ENCODE measurements around the gene MLX.
A peak's percentile ranks its signal among the peaks of the same experiment; 100 is the strongest.
"Not testable (repeated sequence)": the region's sequence is repeated elsewhere in the genome, so short reads cannot be mapped to it uniquely, and the experiment has no call there.

Gene MLX

DNA sequence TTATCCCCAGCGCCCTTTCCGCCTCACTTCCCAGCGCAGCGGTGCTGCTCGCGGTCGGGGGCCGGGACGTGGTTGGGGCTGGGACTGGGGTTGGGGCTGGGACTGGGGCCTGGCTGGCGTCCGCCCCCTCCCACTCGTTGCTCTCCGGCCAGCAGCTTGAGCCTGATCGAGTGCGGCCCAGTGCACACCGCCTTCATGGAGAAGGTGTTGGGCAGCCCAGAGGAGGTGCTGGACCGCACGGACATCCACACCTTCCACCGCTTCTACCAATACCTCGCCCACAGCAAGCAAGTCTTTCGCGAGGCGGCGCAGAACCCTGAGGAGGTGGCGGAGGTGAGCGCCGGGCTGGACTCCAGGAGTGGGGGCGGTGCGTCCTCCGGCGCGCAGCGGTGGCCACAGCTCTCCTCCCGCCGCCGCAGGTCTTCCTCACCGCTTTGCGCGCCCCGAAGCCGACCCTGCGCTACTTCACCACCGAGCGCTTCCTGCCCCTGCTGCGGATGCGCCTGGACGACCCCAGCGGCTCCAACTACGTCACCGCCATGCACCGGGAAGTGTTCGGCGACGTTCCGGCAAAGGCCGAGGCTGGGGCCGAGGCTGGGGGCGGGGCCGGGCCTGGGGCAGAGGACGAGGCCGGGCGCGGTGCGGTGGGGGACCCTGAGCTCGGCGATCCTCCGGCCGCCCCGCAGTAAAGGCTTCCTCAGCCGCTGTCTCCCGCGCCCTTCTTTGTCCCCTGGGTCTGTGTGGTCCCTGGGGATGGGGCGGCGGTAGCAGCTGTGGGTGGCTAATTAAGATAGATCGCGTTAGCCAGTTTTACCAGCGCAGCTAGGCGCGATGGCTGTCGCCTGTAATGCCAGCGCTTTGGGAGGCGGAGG is 12.4 kb upstream of the MLX start:
- peak overlapping the region; percentile 89 for H3K4me3 ChIP-seq (ENCODE audit: low read depth, low read length)

DNA sequence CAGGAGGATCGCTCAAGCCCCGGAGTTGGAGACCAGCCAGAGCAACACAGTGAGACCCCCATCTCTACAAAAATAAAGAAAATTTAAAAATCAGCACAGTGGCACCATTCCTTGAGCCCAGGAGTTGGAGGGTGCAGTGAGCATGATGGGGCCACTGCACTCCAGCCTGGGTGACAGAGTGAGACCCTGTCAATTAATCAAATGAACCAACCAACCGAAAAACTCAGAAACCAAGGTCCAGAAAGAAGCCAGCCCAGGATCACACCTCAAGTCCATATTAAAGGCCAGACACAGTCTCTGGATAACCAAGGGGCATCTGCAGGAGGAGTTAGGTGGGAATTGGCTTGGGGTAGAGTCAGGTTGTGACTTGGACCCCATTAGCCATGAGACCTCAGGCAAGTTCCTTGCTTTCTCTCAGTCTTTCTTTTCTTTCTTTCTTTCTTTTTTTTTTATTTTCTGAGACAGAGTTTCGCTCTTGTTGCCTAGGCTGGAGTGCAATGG is 11.7 kb upstream of the MLX start:
- peak overlapping the region; percentile 89 for H3K4me3 ChIP-seq (ENCODE audit: low read depth, low read length)

DNA sequence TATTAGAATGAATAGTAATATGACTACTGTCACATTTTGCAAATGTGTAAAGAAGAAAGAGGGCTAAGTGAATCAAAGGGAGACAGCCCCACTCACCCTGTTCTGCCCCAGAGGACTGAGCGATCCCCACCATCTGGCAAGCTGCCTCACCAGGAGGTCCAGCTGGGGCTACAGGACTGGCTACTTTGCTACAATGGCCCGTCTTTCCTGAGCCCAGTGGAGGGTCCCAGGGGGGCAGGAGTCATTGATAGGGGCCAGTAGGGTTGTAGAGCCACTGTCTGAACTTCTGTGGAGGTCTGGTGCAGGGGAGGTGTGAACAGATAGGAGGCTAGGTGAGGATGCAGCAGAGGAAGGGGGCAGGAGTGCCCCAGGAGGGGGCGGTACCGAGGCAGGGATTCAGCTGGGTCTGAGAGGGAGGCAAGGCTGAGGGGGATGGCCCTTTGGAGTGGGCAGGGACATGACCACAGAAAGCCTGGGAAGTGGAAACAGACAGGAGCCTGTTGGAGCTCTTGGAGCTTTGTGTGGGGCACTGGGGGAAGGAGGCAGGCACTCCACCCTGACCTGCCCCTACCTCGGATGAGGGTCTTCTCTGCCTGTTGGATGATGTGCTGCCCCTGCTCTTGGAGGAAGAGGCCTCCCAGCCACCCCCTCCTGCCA is 10.8 kb upstream of the MLX start:
- not testable (repeated sequence) for H3K4me3 ChIP-seq (ENCODE audit: low read depth, low read length)

DNA sequence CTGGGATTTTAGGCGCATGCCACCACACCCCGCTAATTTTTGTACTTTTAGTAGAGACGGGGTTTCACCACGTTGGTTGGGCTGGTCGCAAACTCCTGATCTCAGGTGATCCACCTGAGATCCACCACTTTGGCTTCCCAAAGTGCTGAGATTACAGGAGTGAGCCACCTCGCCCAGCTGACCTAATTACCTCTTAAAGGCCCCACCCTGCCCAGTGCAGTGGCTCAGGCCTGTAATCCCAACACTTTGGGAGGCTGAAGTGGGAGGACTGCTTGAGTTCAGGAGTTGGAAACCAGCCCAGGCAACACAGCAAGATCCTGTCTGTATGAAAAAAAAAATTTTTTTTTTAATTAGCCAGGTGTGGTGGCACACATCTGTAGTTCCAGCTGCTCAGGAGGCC is 7.8 kb upstream of the MLX start:
- no peak overlapping the region for H3K4me3 ChIP-seq (ENCODE audit: low read depth, low read length)

DNA sequence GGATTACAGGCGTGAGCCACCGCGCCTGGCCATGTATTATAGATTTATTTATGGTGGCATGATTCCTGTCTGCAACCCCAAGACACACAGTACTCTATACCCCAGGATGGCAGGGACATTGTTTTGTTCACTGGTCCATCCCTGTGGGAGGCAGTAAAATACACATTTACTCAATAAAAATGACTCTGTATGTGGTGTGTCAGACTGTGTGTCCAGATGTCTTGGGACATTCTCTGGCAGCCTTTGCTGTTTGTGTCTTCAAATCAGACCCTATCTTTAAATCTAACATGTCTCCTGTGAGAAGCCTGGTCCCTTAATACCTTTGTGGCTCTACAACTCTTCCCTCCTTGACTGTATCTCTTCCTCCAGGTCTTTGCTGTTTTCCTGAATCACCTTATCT is 6.7 kb upstream of the MLX start:
- H3K4me3 ChIP-seq (ENCODE audit: low read depth, low read length): no peak overlapping the region

DNA sequence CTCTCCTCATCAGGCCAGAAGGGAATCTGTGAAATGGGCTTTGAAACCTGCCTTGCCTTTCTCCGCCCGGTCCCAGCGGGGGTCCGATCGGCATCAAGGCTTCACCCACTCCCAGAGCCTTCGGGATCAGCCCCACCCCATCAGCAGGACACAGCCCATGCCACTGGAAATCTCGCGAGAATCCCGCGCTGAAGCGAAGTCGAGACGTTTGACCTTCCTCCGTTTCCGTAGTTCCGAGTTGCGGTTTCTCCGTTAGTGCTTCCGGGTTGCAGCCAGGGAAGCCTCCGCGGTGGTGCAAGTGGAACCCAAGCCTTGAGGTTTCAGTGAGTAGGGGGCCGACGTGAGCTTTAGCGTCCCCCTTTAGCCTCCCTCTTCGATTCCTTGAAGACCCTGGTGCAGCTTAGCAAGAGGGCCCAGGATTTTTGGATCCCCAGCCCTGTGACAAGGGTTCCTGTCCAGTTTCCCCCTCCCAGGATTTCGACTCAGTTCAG is 5.0 kb upstream of the MLX start, which contains the start of gene COASY:
Gene COASY, plus strand, starts transcription at position 252 of the 491 bp plus-strand sequence. CDS start 475 bp downstream, outside the sequence.
- H3K4me3 ChIP-seq (ENCODE audit: low read depth, low read length): peak within 1 kb of the TSS; percentile 94

DNA sequence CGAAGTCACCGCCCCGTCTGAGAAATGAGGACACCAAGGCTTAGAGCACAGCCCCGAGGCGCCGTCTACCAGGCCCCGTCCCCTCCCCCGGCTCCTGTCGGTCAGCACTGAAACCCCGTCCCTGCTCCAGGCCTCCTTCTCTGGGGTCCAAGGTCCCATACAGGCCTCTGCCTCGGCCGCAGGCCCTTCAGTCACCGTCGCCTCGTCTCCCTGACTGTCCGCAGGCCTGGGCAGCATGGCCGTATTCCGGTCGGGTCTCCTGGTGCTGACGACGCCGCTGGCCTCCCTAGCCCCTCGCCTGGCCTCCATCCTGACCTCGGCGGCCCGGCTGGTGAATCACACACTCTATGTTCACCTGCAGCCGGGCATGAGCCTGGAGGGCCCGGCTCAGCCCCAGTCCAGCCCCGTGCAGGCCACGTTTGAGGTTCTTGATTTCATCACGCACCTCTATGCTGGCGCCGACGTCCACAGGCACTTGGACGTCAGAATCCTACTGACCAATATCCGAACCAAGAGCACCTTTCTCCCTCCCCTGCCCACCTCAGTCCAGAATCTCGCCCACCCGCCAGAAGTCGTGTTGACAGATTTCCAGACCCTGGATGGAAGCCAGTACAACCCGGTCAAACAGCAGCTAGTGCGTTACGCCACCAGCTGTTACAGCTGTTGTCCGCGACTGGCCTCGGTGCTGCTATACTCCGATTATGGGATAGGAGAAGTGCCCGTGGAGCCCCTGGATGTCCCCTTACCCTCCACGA is 4.3 kb upstream of the MLX start:
- peak overlapping the region; percentile 94 for H3K4me3 ChIP-seq (ENCODE audit: low read depth, low read length)

DNA sequence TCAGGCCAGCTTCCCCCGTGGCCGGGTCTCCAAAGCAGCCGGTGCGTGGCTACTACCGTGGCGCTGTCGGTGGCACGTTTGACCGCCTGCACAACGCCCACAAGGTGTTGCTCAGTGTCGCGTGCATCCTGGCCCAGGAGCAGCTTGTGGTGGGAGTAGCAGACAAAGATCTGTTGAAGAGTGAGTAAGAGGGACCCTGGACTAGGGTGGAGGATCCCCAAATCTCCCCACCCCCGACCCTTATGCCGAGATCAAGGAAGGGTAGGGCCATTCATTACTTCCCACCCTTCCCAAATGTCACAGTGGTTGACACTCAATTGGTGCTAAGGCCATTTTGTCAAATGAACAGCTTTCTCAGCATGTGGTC is 3.8 kb upstream of the MLX start:
- peak overlapping the region; percentile 94 for H3K4me3 ChIP-seq (ENCODE audit: low read depth, low read length)

DNA sequence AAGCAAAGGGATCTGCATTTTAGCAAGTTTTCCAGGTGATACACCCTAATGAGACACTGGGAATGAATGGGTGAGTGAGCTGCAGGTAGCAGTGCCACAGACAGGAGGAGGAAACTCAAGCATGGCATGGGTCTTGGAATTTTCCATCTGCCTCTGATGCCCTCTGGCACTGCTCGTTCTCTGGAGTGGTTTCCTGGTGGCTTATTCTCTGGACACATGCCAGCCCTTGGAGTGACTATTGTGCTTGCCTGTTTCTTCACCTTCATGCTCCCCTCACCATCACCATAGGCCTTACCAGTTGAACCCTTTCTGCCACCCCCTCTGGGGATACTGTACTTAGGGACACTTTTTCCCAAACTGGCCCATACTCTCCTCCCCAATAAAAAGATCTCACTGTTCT is 3.4 kb upstream of the MLX start:
- H3K4me3 ChIP-seq (ENCODE audit: low read depth, low read length): no peak overlapping the region

DNA sequence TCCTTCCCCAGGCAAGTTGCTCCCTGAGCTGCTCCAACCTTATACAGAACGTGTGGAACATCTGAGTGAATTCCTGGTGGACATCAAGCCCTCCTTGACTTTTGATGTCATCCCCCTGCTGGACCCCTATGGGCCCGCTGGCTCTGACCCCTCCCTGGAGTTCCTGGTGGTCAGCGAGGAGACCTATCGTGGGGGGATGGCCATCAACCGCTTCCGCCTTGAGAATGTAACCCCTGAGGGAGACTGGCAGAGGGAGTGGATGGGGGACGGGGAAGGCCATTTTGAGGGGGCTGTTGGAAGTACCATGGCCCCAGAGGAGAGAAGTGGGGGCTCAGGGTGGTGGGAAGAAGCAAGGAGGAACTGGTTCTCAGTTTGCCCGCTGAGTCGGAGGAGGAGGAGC is 3.0 kb upstream of the MLX start:
- no peak overlapping the region for H3K4me3 ChIP-seq (ENCODE audit: low read depth, low read length)

DNA sequence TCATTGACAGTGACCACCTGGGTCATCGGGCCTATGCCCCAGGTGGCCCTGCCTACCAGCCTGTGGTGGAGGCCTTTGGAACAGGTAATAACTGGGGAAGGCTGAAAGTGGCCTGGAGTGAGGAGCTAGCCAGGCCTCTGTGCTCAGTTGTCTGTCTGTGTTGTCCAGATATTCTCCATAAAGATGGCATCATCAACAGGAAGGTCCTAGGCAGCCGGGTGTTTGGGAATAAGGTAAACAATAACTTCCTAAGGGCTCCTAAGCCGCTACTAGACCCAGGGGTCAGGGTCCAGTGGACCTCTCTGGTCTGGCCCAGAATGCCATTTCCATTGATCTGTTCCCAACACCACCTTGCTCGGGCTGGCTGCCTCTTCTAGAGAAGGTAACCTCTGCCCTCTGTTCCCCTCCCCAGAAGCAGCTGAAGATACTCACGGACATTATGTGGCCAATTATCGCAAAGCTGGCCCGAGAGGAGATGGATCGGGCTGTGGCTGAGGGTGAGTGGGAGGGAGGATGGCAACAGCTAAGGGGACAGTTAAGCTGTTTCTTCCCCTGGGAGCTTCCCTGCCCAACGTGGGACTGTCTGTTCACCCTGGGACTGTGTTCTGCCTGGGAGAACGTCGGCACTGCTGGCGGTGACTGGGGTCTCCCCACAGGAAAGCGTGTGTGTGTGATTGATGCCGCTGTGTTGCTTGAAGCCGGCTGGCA is 1.9 kb upstream of the MLX start:
- H3K4me3 ChIP-seq (ENCODE audit: low read depth, low read length): no peak overlapping the region

DNA sequence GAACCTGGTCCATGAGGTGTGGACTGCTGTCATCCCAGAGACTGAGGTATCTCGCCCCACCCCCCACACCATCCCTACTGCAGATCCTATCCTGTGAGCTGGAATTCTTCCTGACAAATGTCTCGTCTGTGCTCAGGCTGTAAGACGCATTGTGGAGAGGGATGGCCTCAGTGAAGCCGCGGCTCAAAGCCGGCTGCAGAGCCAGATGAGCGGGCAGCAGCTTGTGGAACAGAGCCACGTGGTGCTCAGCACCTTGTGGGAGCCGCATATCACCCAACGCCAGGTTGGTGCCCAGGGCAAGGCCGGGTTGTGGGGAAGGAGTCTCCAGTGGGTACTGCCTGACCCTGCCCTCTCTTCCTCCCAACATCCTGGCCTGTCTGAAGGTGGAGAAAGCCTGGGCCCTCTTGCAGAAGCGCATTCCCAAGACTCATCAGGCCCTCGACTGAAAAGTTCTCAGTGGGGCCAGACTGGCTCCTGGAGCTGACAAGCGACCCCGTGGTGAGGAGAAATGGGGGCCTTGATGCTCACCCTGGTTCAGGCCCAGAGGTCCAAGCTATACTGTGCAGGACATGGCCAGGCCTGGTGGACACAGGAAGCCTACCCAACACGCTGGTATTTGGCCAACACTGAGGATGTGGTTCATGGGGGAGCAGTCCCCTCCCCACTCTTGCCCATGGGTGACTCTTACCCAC is 1.2 kb upstream of the MLX start:
- no peak overlapping the region for H3K4me3 ChIP-seq (ENCODE audit: low read depth, low read length)

DNA sequence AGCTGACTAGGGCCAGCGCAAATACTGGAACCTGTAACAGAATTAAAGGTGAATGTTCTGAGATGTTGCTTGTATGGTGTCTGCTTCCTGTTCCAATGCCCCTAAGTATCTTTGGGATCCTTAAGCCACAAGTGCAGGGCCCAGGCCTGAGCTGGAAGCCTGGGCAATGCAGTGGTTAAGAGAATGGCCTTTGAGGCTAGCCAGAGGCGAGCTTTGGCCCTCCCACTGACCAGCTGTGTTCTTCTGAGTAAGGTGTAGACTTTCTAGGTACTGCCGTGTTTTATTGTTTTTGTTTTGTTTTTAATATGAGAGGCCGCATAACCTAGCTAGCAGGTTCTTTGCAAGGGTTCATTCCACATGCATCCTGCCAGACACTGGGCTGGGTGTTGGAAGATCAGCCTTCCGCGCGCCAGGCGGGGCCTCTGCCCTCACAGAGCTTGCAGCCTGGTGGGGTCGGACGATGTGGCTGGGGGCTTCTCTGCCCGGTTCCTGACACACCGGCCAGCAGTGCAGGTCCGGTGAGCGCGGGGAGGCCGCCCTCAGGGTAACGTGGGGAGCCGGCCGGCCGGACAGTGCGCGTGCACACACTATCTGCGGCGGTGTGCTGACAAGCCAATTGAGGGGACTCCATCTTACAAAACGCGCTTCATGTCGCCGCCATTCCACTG is 551 bp upstream of the MLX start:
- peak overlapping the region; percentile 27 for H3K4me3 ChIP-seq (ENCODE audit: low read depth, low read length)

DNA sequence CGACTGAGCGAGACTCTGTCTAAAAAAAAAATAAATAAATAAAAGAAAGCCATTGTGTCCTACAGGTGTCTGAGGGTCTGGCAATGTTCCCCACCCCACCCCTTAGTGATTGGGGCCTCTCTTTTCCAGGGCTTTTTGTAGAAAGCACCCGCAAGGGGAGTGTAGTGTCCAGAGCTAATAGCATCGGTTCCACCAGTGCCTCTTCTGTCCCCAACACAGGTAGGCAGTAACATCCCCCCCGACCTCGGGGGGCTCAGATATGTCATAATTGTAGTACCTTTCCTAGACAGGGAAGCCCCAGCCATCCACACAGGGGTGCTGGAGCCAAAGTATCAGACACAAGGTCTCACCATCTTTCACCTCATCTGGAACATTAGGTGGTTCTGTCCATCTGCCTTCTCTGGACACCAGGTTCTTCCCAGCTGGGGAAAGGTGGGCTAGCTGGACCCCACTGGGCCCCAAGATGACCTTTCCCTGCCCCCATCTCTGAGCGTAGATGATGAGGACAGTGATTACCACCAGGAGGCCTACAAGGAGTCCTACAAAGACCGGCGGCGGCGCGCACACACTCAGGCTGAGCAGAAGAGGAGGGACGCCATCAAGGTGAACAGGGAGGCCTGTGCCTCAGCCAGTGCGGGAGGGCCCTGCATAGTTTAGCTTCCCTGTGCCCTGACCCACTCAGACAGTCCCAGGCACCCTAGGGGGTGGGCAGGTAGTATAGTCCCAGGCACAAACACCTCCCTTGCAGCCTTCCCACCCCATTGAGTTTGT is 1.6 kb downstream of the MLX start:
- no peak overlapping the region for H3K4me3 ChIP-seq (ENCODE audit: low read depth, low read length)

DNA sequence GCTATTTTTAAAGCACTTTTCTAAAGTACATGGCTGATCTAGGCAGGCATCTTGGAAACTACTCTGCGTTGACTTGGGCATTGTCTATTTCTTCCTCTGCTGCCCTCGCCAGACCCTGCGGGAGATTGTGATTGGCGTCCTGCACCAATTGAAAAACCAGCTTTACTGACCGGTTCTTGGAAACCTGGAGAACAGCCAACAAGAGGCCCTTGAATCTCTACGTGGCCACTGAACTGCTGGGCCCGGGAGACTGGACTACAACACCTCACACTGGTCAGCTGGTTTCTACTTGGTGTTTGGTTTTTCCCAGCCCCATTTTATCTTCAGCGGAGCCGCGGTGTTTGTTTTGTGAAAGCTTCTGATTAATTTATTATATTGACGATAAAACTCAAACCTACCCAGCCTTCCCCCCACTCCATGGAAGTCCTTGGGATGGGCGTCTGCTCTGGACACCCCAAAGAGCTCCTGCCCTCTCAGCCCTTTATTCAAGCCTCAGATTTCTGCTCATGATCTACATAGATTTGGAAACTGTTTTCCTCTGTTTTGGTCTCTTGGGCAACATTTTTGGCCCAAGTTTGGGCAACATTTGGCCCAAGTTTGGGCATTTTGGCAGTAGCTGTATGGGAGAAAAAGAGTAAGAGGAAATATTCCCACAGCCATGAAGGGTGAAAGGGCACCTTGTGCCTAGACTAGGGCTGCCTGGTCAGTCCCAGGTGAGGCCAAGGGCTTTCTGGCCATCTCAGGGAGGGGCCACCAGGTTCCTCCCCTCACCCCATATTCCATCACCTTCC is 4.7 kb downstream of the MLX start:
- H3K4me3 ChIP-seq (ENCODE audit: low read depth, low read length): no peak overlapping the region

DNA sequence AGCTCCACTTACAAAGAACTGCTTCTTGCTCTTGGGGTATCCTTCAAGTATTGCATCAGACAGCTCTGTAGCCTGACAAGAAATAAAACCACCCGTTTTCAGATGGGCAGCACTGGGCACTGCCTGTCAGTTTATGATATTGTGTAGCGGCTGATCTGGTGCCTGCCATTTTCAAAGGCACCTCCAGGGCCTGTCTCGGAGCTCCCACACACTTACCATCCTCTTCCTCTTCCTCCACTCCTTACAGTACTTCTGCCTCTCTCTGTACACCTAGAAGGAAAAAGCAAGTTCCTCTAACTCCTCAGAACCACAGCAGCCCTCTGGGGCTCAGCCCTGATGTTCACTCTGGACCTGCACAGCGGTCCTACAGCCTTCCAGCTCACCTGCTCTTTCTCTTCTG is 6.2 kb downstream of the MLX start:
- H3K4me3 ChIP-seq (ENCODE audit: low read depth, low read length): no peak overlapping the region

DNA sequence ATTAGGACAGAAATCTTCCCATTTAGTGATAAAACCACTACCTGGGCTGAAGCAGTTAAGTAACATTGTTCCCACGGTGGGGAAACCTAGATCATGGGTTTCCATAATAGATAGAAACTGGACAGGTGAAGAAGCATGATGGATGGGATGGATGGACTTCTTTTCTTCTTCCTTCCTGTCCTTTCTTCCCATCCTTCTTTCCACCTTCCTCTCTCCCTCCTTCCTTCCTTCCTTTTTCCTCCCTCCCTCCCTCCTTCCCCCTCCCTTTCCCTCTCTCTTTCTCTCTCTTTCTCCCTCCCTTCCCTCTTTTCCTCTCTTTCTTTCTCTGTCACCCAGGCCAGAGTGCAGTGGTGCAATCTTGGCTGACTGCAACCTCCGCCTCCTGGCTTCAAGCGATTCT is 7.6 kb downstream of the MLX start:
- no peak overlapping the region for H3K4me3 ChIP-seq (ENCODE audit: low read depth, low read length)

DNA sequence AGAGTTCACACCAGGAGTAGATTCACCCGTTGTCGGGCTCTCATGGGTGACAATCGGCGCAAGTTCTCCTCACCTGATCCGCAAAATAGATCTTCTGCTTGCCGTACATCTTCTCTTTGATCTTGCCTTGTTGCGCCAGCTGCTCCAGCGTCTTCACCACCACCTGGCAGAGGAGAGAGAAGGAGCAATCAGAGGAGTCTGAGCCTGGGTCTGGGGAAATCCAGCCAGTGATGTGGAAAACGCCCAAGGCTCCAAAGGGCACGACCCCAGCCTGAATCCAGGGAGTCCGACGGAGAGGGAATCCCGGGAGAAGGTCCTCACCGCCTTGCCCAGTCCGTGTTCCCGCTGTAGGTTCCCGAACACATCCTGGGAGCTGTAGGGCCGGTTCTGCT is 10.2 kb downstream of the MLX start:
- peak overlapping the region; percentile 90 for H3K4me3 ChIP-seq (ENCODE audit: low read depth, low read length)

All from iPS-11a (cell line).